Mucosa of descending colon (tissue), 3 donors: ENCODE results near the gene CDC45. TPM values are rescaled to one million over a fixed set of nuclear protein-coding genes. Genes with fewer than 3 reads are reported as not detected.

ENCODE experiments used
- ATAC-seq: fragments of 200-7000 bp; cut with Tn5 transposase; one replicate; pipeline ENCODE4 v1.9.1; 2020; ENCODE audit warnings: mild to moderate bottlenecking, moderate library complexity
- DNase-seq, 3 donors: peaks; one replicate each; pipeline ENCODE4 v3.0.0-alpha.2; 2020
- H3K36me3 ChIP-seq: fragments of 200-600 bp; one replicate; pipeline ENCODE4 v1.8.0; 2021; ENCODE audit warnings: low read depth, mild to moderate bottlenecking
- H3K4me1 ChIP-seq: fragments of 200-600 bp; one replicate; pipeline ENCODE4 v1.8.0; 2021; ENCODE audit warnings: low read depth, mild to moderate bottlenecking
- H3K4me3 ChIP-seq: fragments of 200-600 bp; one replicate; pipeline ENCODE4 v1.8.0; 2021; ENCODE audit warnings: mild to moderate bottlenecking
- H3K9me3 ChIP-seq: fragments of 200-600 bp; one replicate; pipeline ENCODE4 v1.8.0; 2021; ENCODE audit warnings: mild to moderate bottlenecking
- CTCF ChIP-seq: fragments of 200-600 bp; IDR thresholded peaks from one replicate; pipeline ENCODE4 v1.8.0; 2022; ENCODE audit warnings: antibody characterized with exemption, mild to moderate bottlenecking
- intact Hi-C, 2 donors: fragments of 100-400 bp; cut with DNase I in 1 of 2; cut with micrococcal nuclease in 1 of 2; formaldehyde crosslinking; loops; one replicate each; pipeline versions ENCODE4 v1.11.0 to v1.11.1; 2022; cut with DNase I, micrococcal nuclease
- total RNA-seq, 3 donors: library from RNA; stranded (reverse); fragmentation: NEBNext Ultra II Directional in 2 of 3; extraction: Animal tissue kit (Norgen Biotek cat#: 25700) in 2 of 3; gene quantifications; one replicate each; pipeline versions ENCODE4 v1.2.1 to v1.2.4, GENCODE V29; 2021 to 2023
- donor health status: DM: no; HTN: no; CAD: no; lungs with moderate emphysema.
- donor health status: DM: no; HTN: no; CAD: no.
- donor health status: DM: no; HTN: yes; CAD: no.

Gene CDC45
- total RNA-seq, 3 donors from 2014 or later = 2.2 to 13.9 (median 2.8) TPM

GRCh38 chr22:19522190-19522880, 42.6 kb downstream of the CDC45 start:
- Histone ChIP-seq H3K36me3 (no peaks in the 10 kb centered on the region), H3K4me1 (peaks cover 14% of the 10 kb centered on the region), H3K9me3 (no peaks in the 10 kb centered on the region), H3K4me3 (no peak overlapping the region)
- ATAC-seq = no peak
- intact Hi-C loops = no loop called here
- no peak for DNase-seq
- no peak for TF ChIP-seq CTCF

- no peak overlapping the region for H3K4me3 ChIP-seq
- intact Hi-C loops = no loop called here
- no peaks in the 10 kb centered on the region for H3K36me3 ChIP-seq
- ATAC-seq = no peak
- no peaks in the 10 kb centered on the region for H3K9me3 ChIP-seq
- TF ChIP-seq CTCF = no peak
- no peak for DNase-seq
- H3K4me1 ChIP-seq = peaks cover 14% of the 10 kb centered on the region
Observed at GRCh38 chr22:19522881-19523239, 43.1 kb downstream of the CDC45 start.

GRCh38 chr22:19523240-19524169, 43.8 kb downstream of the CDC45 start:
- Histone ChIP-seq H3K4me1 (peaks cover 14% of the 10 kb centered on the region), H3K36me3 (no peaks in the 10 kb centered on the region), H3K9me3 (no peaks in the 10 kb centered on the region), H3K4me3 (no peak overlapping the region)
- DNase-seq (no peak), ATAC-seq (peak; percentile 55)
- no peak for TF ChIP-seq CTCF
- intact Hi-C loops = no loop called here

- intact Hi-C loops = no loop called here
- ATAC-seq (no peak), DNase-seq (peak in 1 of 3 donors; percentile 9)
- Histone ChIP-seq H3K4me3 (no peak within 1 kb of the TSS), H3K4me1 (peaks cover 14% of the 10 kb centered on the region), H3K9me3 (no peaks in the 10 kb centered on the region), H3K36me3 (no peaks in the 10 kb centered on the region)
- no peak for TF ChIP-seq CTCF
Observed at GRCh38 chr22:19524170-19525115, 44.7 kb downstream of the CDC45 start, which contains the start of gene CLDN5. Gene CLDN5, minus strand, starts transcription at chr22:19524410. Its CDS starts 155 bp downstream, at chr22:19524255.

- DNase-seq (no peak), ATAC-seq (no peak)
- H3K36me3 ChIP-seq = no peaks in the 10 kb centered on the region
- no peaks in the 10 kb centered on the region for H3K9me3 ChIP-seq
- peaks cover 14% of the 10 kb centered on the region for H3K4me1 ChIP-seq
- intact Hi-C loops = no loop called here
- H3K4me3 ChIP-seq = no peak overlapping the region
- TF ChIP-seq CTCF = no peak
Observed at GRCh38 chr22:19525116-19525660, 45.5 kb downstream of the CDC45 start.
